ENCODE measurements around the gene ZNF578. TPM values are rescaled to one million over a fixed set of nuclear protein-coding genes. Genes with fewer than 3 reads are reported as not detected.

The ZNF578 gene
- total and polyA plus RNA-seq, 10 of the 15 experiments (the other 5 are each of a cell fraction or from before 2014, with no cell fraction given): 0.10 to 0.43 (median 0.16) TPM; not detected in 4

DNA sequence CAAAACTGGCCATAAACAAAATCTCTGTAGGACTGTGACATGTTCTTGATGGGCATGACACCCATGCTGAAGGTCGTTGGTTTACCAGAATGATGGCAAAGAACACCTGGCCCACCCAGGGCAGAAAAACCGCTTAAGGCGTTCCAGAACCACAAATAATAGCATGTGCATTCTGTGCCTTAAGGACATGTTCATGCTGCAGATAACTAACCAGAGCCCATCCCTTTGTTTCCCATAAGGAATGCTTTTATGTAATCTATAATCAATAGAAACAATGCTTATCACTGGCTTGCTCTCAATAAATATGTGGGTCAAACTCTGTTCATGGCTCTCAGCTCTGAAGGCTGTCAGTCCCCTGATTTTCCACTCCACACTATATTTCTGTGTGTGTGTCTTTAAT lies 11.2 kb upstream of the ZNF578 start (continued):
- TF ChIP-seq, protein P1, sequence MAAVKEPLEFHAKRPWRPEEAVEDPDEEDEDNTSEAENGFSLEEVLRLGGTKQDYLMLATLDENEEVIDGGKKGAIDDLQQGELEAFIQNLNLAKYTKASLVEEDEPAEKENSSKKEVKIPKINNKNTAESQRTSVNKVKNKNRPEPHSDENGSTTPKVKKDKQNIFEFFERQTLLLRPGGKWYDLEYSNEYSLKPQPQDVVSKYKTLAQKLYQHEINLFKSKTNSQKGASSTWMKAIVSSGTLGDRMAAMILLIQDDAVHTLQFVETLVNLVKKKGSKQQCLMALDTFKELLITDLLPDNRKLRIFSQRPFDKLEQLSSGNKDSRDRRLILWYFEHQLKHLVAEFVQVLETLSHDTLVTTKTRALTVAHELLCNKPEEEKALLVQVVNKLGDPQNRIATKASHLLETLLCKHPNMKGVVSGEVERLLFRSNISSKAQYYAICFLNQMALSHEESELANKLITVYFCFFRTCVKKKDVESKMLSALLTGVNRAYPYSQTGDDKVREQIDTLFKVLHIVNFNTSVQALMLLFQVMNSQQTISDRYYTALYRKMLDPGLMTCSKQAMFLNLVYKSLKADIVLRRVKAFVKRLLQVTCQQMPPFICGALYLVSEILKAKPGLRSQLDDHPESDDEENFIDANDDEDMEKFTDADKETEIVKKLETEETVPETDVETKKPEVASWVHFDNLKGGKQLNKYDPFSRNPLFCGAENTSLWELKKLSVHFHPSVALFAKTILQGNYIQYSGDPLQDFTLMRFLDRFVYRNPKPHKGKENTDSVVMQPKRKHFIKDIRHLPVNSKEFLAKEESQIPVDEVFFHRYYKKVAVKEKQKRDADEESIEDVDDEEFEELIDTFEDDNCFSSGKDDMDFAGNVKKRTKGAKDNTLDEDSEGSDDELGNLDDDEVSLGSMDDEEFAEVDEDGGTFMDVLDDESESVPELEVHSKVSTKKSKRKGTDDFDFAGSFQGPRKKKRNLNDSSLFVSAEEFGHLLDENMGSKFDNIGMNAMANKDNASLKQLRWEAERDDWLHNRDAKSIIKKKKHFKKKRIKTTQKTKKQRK (IDR thresholded peaks at IDR 0.05; ENCODE audit: low read depth, low read length): no peak
- TF ChIP-seq, protein P2, sequence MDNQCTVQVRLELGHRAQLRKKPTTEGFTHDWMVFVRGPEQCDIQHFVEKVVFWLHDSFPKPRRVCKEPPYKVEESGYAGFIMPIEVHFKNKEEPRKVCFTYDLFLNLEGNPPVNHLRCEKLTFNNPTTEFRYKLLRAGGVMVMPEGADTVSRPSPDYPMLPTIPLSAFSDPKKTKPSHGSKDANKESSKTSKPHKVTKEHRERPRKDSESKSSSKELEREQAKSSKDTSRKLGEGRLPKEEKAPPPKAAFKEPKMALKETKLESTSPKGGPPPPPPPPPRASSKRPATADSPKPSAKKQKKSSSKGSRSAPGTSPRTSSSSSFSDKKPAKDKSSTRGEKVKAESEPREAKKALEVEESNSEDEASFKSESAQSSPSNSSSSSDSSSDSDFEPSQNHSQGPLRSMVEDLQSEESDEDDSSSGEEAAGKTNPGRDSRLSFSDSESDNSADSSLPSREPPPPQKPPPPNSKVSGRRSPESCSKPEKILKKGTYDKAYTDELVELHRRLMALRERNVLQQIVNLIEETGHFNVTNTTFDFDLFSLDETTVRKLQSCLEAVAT (IDR thresholded peaks at IDR 0.05): no peak
- TF ChIP-seq SMC3 (IDR thresholded peaks at IDR 0.05; ENCODE audit: borderline replicate concordance, low read length) (no peak), CEBPB (IDR thresholded peaks at IDR 0.05; ENCODE audit: borderline replicate concordance in 1 of 2, low read depth in 2 of 2, low read length in 2 of 2) (no peak), NFYA (IDR thresholded peaks at IDR 0.05; ENCODE audit: borderline replicate concordance, low read depth, low read length) (no peak), ZZZ3 (IDR thresholded peaks at IDR 0.05; ENCODE audit: control insufficient read depth, insufficient read length, low read depth) (no peak)

DNA sequence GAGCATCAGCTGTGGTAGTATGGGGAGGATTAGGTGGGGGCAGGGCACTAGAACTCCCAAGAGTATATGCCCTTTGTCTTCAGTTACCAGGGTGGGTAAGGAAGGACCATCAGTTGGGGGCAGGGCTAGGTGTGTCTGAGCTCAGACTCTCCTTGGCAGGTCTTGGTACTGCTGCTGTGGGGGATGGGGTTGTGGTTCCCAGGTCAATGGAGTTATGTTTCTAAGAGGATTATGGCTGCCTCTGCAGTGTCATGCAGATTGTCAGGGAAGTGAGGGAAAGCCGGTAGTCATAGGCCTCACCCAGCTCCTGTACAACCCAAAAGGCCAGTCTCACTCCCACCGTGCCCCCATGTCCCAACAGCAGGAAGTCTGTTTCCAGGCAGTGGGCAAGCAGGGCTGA lies 8.8 kb upstream of the ZNF578 start:
- ATAC-seq (no peak), DNase-seq (ENCODE audit: low read depth, low spot score) (no peak), FAIRE-seq (no peak)
- no peaks in the 10 kb centered on the region; the same call in 2 of the 3 replicates for H3K9me3 ChIP-seq (replicated peaks; ENCODE audit: control insufficient read depth, insufficient read depth, low read length)
- H2AFZ ChIP-seq (ENCODE audit: control insufficient read depth, low read depth, low read length): no peak overlapping the region
- no peak overlapping the region for H3K27ac ChIP-seq (ENCODE audit: control insufficient read depth, insufficient read depth)
- in situ Hi-C loops (cut with MboI) (no loop called here), intact Hi-C loops (cut with micrococcal nuclease; ENCODE audit: unreplicated experiment) (no loop called here)
- H3K27me3 ChIP-seq (replicated peaks in 1 of 2; ENCODE audit: control insufficient read depth in 2 of 2, insufficient read depth in 2 of 2, low read length in 1 of 2): no peaks in the 10 kb centered on the region
- ChIA-PET RAD21 (ENCODE audit: unreplicated experiment) (no interaction called here), SMC1A (ENCODE audit: uncharacterized antibody, unreplicated experiment) (no interaction called here), POLR2A (no interaction called here), CTCF (no interaction called here)
- no peak overlapping the region for H3K4me2 ChIP-seq (ENCODE audit: control insufficient read depth, insufficient read depth)
- H4K20me1 ChIP-seq (ENCODE audit: control insufficient read depth, insufficient read depth): no peaks in the 10 kb centered on the region
- no peak overlapping the region for H3K4me3 ChIP-seq
- 0% methylated on average over 2 of the region's 2 CpGs for WGBS (ENCODE audit: insufficient coverage, insufficient replicate concordance, low lambda C conversion rate, missing lambda C conversion rate)
- H3K4me1 ChIP-seq (ENCODE audit: control insufficient read depth, insufficient read depth, low read length): no peaks in the 10 kb centered on the region
- H3K79me2 ChIP-seq (ENCODE audit: control insufficient read depth, insufficient read depth, low read length): no peaks in the 10 kb centered on the region
- no peaks in the 10 kb centered on the region for H3K36me3 ChIP-seq (ENCODE audit: control insufficient read depth in 2 of 2, insufficient read depth in 2 of 2, low read length in 1 of 2)
- no peak overlapping the region for H3K9ac ChIP-seq (ENCODE audit: control insufficient read depth, insufficient read depth, low read length)
- no TSS peak for BruUV-seq (replicated peaks)
- TF ChIP-seq BACH1 (IDR thresholded peaks at IDR 0.05; ENCODE audit: borderline replicate concordance) (no peak), SIX5 (IDR thresholded peaks at IDR 0.05; ENCODE audit: low read depth, low read length, severe bottlenecking) (no peak), ZNF384 (IDR thresholded peaks at IDR 0.05; ENCODE audit: borderline replicate concordance, low read depth, low read length) (no peak), ZSCAN29 (IDR thresholded peaks at IDR 0.05) (no peak)
- TF ChIP-seq, protein P3, sequence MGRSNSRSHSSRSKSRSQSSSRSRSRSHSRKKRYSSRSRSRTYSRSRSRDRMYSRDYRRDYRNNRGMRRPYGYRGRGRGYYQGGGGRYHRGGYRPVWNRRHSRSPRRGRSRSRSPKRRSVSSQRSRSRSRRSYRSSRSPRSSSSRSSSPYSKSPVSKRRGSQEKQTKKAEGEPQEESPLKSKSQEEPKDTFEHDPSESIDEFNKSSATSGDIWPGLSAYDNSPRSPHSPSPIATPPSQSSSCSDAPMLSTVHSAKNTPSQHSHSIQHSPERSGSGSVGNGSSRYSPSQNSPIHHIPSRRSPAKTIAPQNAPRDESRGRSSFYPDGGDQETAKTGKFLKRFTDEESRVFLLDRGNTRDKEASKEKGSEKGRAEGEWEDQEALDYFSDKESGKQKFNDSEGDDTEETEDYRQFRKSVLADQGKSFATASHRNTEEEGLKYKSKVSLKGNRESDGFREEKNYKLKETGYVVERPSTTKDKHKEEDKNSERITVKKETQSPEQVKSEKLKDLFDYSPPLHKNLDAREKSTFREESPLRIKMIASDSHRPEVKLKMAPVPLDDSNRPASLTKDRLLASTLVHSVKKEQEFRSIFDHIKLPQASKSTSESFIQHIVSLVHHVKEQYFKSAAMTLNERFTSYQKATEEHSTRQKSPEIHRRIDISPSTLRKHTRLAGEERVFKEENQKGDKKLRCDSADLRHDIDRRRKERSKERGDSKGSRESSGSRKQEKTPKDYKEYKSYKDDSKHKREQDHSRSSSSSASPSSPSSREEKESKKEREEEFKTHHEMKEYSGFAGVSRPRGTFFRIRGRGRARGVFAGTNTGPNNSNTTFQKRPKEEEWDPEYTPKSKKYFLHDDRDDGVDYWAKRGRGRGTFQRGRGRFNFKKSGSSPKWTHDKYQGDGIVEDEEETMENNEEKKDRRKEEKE (IDR thresholded peaks at IDR 0.05): no peak
- TF ChIP-seq, protein P1 (IDR thresholded peaks at IDR 0.05; ENCODE audit: low read depth, low read length): no peak
